ENCODE results near the gene TMEM63A. TPM values are rescaled to one million over a fixed set of nuclear protein-coding genes. Genes with fewer than 3 reads are reported as not detected.

The TMEM63A gene
- total RNA-seq, 1 experiment from 2014 or later: 303 TPM

- Mint-ChIP-seq H3K27ac (ENCODE audit: unreplicated experiment) (no peak overlapping the region), H3K9me3 (ENCODE audit: low read depth, unreplicated experiment) (no peaks in the 10 kb centered on the region), H3K4me3 (ENCODE audit: low read depth, unreplicated experiment) (no peak overlapping the region), H3K4me1 (ENCODE audit: low read depth, unreplicated experiment) (no peaks in the 10 kb centered on the region), H3K27me3 (ENCODE audit: unreplicated experiment) (no peaks in the 10 kb centered on the region), H3K36me3 (ENCODE audit: insufficient read depth, unreplicated experiment) (peaks cover 90% of the 10 kb centered on the region)
- BruUV-seq (replicated peaks): no TSS peak
- CTCF ChIA-PET: no interaction called here
- DNase-seq: no peak
- intact Hi-C loops (cut with micrococcal nuclease; ENCODE audit: unreplicated experiment): no loop called here
- no peak for TF ChIP-seq CTCF (IDR thresholded peaks at IDR 0.05; ENCODE audit: unreplicated experiment)
Observed at GRCh38 chr1:225853441-225853840, 28.7 kb downstream of the TMEM63A start.

- Mint-ChIP-seq H3K27ac (ENCODE audit: unreplicated experiment) (no peak overlapping the region), H3K9me3 (ENCODE audit: low read depth, unreplicated experiment) (no peaks in the 10 kb centered on the region), H3K4me3 (ENCODE audit: low read depth, unreplicated experiment) (no peak overlapping the region), H3K36me3 (ENCODE audit: insufficient read depth, unreplicated experiment) (peaks cover 90% of the 10 kb centered on the region), H3K27me3 (ENCODE audit: unreplicated experiment) (no peaks in the 10 kb centered on the region), H3K4me1 (ENCODE audit: low read depth, unreplicated experiment) (no peaks in the 10 kb centered on the region)
- intact Hi-C loops (cut with micrococcal nuclease; ENCODE audit: unreplicated experiment): no loop called here
- no TSS peak for BruUV-seq (replicated peaks)
- no peak for TF ChIP-seq CTCF (IDR thresholded peaks at IDR 0.05; ENCODE audit: unreplicated experiment)
- DNase-seq: no peak
- CTCF ChIA-PET: no interaction called here
Observed at GRCh38 chr1:225852413-225853124, 29.6 kb downstream of the TMEM63A start.

GRCh38 chr1:225851805-225852204 lies 30.4 kb downstream of the TMEM63A start:
- H3K36me3 Mint-ChIP-seq (ENCODE audit: insufficient read depth, unreplicated experiment): peaks cover 90% of the 10 kb centered on the region
- no TSS peak for BruUV-seq (replicated peaks)
- no peaks in the 10 kb centered on the region for H3K4me1 Mint-ChIP-seq (ENCODE audit: low read depth, unreplicated experiment)
- TF ChIP-seq CTCF (IDR thresholded peaks at IDR 0.05; ENCODE audit: unreplicated experiment): no peak
- H3K27me3 Mint-ChIP-seq (ENCODE audit: unreplicated experiment): no peaks in the 10 kb centered on the region
- H3K9me3 Mint-ChIP-seq (ENCODE audit: low read depth, unreplicated experiment): no peaks in the 10 kb centered on the region
- CTCF ChIA-PET: no interaction called here
- intact Hi-C loops (cut with micrococcal nuclease; ENCODE audit: unreplicated experiment): no loop called here
- no peak overlapping the region for H3K4me3 Mint-ChIP-seq (ENCODE audit: low read depth, unreplicated experiment)
- H3K27ac Mint-ChIP-seq (ENCODE audit: unreplicated experiment): no peak overlapping the region
- DNase-seq: no peak

GRCh38 chr1:225850370-225850769 lies 31.8 kb downstream of the TMEM63A start:
- TF ChIP-seq CTCF (IDR thresholded peaks at IDR 0.05; ENCODE audit: unreplicated experiment): no peak
- intact Hi-C loops (cut with micrococcal nuclease; ENCODE audit: unreplicated experiment): no loop called here
- peaks cover 90% of the 10 kb centered on the region for H3K36me3 Mint-ChIP-seq (ENCODE audit: insufficient read depth, unreplicated experiment)

More at GRCh38 chr1:225850370-225850769, 31.8 kb downstream of the TMEM63A start:
- CTCF ChIA-PET: no interaction called here
- BruUV-seq (replicated peaks): no TSS peak
- no peaks in the 10 kb centered on the region for H3K27me3 Mint-ChIP-seq (ENCODE audit: unreplicated experiment)
- H3K4me1 Mint-ChIP-seq (ENCODE audit: low read depth, unreplicated experiment): no peaks in the 10 kb centered on the region
- no peaks in the 10 kb centered on the region for H3K9me3 Mint-ChIP-seq (ENCODE audit: low read depth, unreplicated experiment)
- peak overlapping the region; percentile 51 for H3K27ac Mint-ChIP-seq (ENCODE audit: unreplicated experiment)
- DNase-seq: no peak
- no peak overlapping the region for H3K4me3 Mint-ChIP-seq (ENCODE audit: low read depth, unreplicated experiment)

Data from Calu3 (cell line).